Activated T-cell treated with anti-CD3 and anti-CD28 coated beads, Interleukin-2, amount 50 U/mL, for 72 hours (primary cell): Measurements from ENCODE around the gene GPSM1. TPM values are rescaled to one million over a fixed set of nuclear protein-coding genes. Genes with fewer than 3 reads are reported as not detected.

Experiments used
- ATAC-seq, 2 donors: fragments of 150-1000 bp; cut with Tn5 transposase; replicated peaks in 1 of 2; 2 replicates each; pipeline ENCODE4 v1.10.0; 2021; ENCODE audit warnings: moderate library complexity in 2 of 2, mild to moderate bottlenecking in 1 of 2
- DNase-seq, 2 donors: peaks; one replicate each; pipeline ENCODE4 v3.0.0; 2021 to 2022; ENCODE audit warnings: mixed read lengths in 1 of 2
- H3K27ac Mint-ChIP-seq: one replicate; pipeline ENCODE4 v1.8.0; 2022; ENCODE audit warnings: mild to moderate bottlenecking, moderate library complexity, mixed read lengths
- H3K27me3 Mint-ChIP-seq: one replicate; pipeline ENCODE4 v1.8.0; 2022; ENCODE audit warnings: low read depth, mixed read lengths
- H3K36me3 Mint-ChIP-seq, 2 donors: one replicate each; pipeline ENCODE4 v1.8.0; 2022; ENCODE audit warnings: mixed read lengths in 2 of 2, mild to moderate bottlenecking in 1 of 2; ENCODE audit not compliant: insufficient read depth in 2 of 2
- H3K4me1 Mint-ChIP-seq: one replicate; pipeline ENCODE4 v1.8.0; 2022; ENCODE audit warnings: low read depth, mixed read lengths
- H3K4me3 Mint-ChIP-seq, 2 donors: one replicate each; pipeline ENCODE4 v1.8.0; 2022; ENCODE audit warnings: mild to moderate bottlenecking in 2 of 2, mixed read lengths in 2 of 2, moderate library complexity in 2 of 2
- H3K9me3 Mint-ChIP-seq, 2 donors: one replicate each; pipeline ENCODE4 v1.8.0; 2022; ENCODE audit warnings: mixed read lengths in 2 of 2
- total RNA-seq, 2 donors: library from RNA; stranded (reverse); gene quantifications; one replicate each; pipeline ENCODE4 v1.2.3, GENCODE V29; 2022

Gene GPSM1
- total RNA-seq, 2 donors from 2014 or later, result 11.6 to 12.3 TPM

DNA sequence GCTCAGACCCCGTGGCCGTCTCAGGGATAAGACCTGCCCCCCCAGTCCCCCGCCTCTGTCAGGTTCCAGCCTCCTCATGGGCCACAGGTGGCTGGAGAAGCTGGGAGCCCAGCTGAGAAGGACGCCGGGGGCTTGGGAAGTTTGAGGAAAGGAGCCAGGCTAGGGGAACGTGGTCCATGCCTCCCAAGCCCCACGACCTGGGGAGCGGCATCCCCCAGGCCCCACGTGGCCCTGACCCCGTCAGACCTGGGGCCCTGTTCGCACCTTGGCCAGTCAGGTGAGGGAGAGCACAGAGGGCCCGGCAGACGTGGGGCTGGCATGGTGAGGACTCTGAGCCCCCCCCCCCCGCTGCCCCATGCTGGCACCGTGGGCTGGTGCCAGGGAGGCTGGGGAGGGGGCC lies 3.7 kb downstream of the GPSM1 start:
- Mint-ChIP-seq H3K4me1 (peaks cover 7% of the 10 kb centered on the region), H3K27me3 (no peaks in the 10 kb centered on the region)

GRCh38 chr9:136331556-136332481 lies 4.5 kb downstream of the GPSM1 start:
- Mint-ChIP-seq H3K9me3 (no peaks in the 10 kb centered on the region), H3K27ac (no peak overlapping the region), H3K27me3 (no peaks in the 10 kb centered on the region), H3K4me3 (no peak overlapping the region), H3K4me1 (peaks cover 7% of the 10 kb centered on the region), H3K36me3 (no peaks in the 10 kb centered on the region)
- DNase-seq (no peak), ATAC-seq (no peak)

More for the DNA sequence above, 3.7 kb downstream of the GPSM1 start:
- no peak overlapping the region for H3K27ac Mint-ChIP-seq
- H3K9me3 Mint-ChIP-seq, result no peaks in the 10 kb centered on the region
- DNase-seq (no peak), ATAC-seq (no peak)
- H3K4me3 Mint-ChIP-seq, result no peak overlapping the region
- no peaks in the 10 kb centered on the region for H3K36me3 Mint-ChIP-seq

GRCh38 chr9:136332482-136332983 lies 5.2 kb downstream of the GPSM1 start:
- no peak for ATAC-seq
- Mint-ChIP-seq H3K27ac (no peak overlapping the region), H3K36me3 (no peaks in the 10 kb centered on the region), H3K9me3 (no peaks in the 10 kb centered on the region), H3K4me1 (peaks cover 7% of the 10 kb centered on the region), H3K4me3 (no peak overlapping the region), H3K27me3 (no peaks in the 10 kb centered on the region)
- no peak for DNase-seq

- ATAC-seq, result no peak
- H3K4me1 Mint-ChIP-seq, result peaks cover 7% of the 10 kb centered on the region
- no peaks in the 10 kb centered on the region for H3K36me3 Mint-ChIP-seq
- H3K4me3 Mint-ChIP-seq, result no peak overlapping the region
- no peaks in the 10 kb centered on the region for H3K27me3 Mint-ChIP-seq
- no peaks in the 10 kb centered on the region for H3K9me3 Mint-ChIP-seq
- no peak for DNase-seq
- no peak overlapping the region for H3K27ac Mint-ChIP-seq
These were observed 5.7 kb downstream of the GPSM1 start for GRCh38 chr9:136333045-136333444.

GRCh38 chr9:136333486-136333885 lies 6.1 kb downstream of the GPSM1 start:
- no peak for ATAC-seq
- no peak overlapping the region for H3K27ac Mint-ChIP-seq
- no peak overlapping the region for H3K4me3 Mint-ChIP-seq
- no peaks in the 10 kb centered on the region for H3K9me3 Mint-ChIP-seq
- DNase-seq, result no peak
- H3K36me3 Mint-ChIP-seq, result no peaks in the 10 kb centered on the region
- H3K27me3 Mint-ChIP-seq, result no peaks in the 10 kb centered on the region
- peaks cover 5% of the 10 kb centered on the region for H3K4me1 Mint-ChIP-seq

- H3K36me3 Mint-ChIP-seq, result no peaks in the 10 kb centered on the region
- H3K27ac Mint-ChIP-seq, result no peak overlapping the region
- no peak for ATAC-seq
These were observed 7.2 kb downstream of the GPSM1 start for GRCh38 chr9:136334541-136334940.

DNA sequence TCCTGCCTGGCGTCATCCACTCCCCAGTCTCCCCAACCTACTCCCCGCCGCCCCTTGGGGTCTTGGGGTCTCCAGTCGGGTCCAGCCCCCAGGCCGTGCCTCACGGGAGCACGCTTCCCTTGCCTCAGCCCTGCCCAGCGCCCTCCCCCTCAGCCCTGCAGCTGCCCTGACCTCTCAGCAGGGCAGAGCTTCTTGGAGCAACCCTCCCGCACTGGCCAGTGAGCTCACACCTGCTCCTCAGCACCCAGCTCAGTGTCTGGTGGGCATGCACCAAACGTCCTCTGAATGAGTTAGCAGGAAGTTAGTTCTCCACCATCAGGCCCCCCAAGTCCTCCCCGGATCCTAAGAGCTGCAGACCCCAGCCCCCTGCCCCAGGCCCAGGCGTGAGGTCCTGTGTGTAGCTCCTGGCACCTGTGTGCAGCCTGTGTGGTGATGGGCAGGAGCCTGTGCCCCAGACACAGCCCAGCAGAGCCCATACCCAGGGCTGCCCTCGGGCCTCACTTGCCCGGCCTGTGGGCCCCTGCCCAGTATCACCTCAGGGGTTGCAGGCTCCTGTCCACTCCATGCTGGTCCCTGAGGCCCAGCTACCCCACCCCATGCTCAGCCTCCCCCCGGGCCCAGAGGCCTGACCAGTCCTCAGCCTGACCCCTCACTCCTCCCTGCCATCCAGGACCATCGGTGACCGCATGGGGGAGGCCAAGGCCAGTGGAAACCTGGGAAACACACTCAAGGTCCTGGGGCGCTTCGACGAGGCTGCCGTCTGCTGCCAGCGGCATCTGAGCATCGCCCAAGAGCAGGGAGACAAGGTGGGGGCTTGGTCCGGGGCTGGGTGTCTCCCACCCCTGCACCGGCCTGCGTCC lies 8.2 kb downstream of the GPSM1 start:
- DNase-seq, result no peak
- no peak overlapping the region for H3K27ac Mint-ChIP-seq
- no peaks in the 10 kb centered on the region for H3K4me1 Mint-ChIP-seq
- H3K4me3 Mint-ChIP-seq, result no peak overlapping the region
- no peaks in the 10 kb centered on the region for H3K9me3 Mint-ChIP-seq
- no peaks in the 10 kb centered on the region for H3K36me3 Mint-ChIP-seq
- ATAC-seq, result no peak
- no peaks in the 10 kb centered on the region for H3K27me3 Mint-ChIP-seq

More at GRCh38 chr9:136334541-136334940, 7.2 kb downstream of the GPSM1 start:
- H3K4me1 Mint-ChIP-seq, result no peaks in the 10 kb centered on the region
- no peaks in the 10 kb centered on the region for H3K27me3 Mint-ChIP-seq
- no peak for DNase-seq
- no peaks in the 10 kb centered on the region for H3K9me3 Mint-ChIP-seq
- no peak overlapping the region for H3K4me3 Mint-ChIP-seq

- Mint-ChIP-seq H3K27me3 (no peaks in the 10 kb centered on the region), H3K36me3 (no peaks in the 10 kb centered on the region), H3K4me1 (no peaks in the 10 kb centered on the region), H3K9me3 (no peaks in the 10 kb centered on the region), H3K27ac (no peak overlapping the region), H3K4me3 (no peak overlapping the region)
- no peak for DNase-seq
- ATAC-seq, result no peak
These were observed 9.0 kb downstream of the GPSM1 start for GRCh38 chr9:136336156-136336870.

DNA sequence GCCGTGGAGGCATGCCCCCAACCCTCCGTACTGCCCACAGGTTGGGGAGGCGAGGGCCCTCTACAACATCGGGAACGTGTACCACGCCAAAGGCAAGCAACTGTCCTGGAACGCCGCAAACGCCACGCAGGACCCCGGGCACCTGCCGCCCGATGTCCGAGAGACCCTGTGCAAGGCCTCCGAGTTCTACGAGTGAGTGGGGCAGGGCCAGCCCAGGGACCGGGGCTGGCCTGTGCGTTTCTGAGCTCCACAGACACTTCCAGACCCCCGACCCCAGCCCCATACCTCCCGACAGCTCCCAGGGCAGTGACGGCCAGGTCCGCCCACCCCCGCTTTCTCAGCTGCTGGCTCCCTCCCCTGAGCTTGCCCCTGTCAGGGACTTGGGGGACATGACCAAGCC lies 9.5 kb downstream of the GPSM1 start:
- H3K27ac Mint-ChIP-seq, result no peak overlapping the region
- H3K9me3 Mint-ChIP-seq, result no peaks in the 10 kb centered on the region
- ATAC-seq (no peak), DNase-seq (no peak)
- H3K27me3 Mint-ChIP-seq, result no peaks in the 10 kb centered on the region
- no peaks in the 10 kb centered on the region for H3K4me1 Mint-ChIP-seq
- H3K36me3 Mint-ChIP-seq, result no peaks in the 10 kb centered on the region
- no peak overlapping the region for H3K4me3 Mint-ChIP-seq

DNA sequence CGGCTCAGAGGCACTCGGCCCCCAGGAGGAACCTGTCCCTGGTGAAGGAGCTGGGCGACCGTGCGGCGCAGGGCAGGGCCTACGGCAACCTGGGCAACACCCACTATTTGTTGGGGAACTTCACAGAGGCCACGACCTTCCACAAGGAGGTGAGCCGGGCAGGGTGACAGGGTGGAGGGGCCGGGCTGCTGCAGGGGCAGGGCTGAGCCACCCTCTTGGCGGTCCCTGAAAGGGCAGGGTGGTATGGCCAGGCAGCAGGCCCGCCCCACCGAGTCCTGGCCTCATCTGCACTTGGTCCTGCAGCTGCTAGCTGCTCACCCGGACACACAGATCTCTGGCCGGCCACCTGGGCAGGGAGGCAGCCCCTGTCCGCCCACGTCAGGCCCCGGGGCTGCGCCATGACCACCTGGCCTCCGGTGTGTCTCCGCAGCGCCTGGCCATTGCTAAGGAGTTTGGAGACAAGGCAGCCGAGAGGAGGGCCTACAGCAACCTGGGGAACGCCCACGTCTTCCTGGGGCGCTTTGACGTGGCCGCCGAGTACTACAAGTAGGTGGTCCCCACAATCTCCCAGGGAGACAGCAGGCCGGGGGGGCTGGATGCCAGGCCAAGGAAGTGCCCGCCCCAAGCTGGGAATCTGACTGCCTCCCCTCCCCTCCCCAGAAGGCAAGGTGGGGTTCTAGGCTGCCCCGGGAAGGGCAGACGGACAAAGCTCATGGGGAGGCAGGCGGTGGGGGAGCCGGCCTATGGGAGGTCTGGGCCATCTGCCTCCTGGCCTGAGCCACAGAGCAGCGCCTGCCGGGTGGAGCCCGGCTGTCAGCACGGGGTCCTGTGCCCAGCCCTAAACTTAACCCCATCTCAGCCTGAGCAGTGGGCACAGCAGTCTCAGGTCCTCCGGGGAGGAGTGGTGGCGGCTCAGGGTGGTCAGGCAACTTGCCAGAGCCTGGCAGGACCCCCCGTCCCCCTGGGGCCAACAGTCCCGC lies 10.4 kb downstream of the GPSM1 start:
- H3K27ac Mint-ChIP-seq, result no peak overlapping the region
- no peaks in the 10 kb centered on the region for H3K4me1 Mint-ChIP-seq
- DNase-seq (no peak), ATAC-seq (no peak)
- H3K4me3 Mint-ChIP-seq, result no peak overlapping the region
- no peaks in the 10 kb centered on the region for H3K27me3 Mint-ChIP-seq
- H3K36me3 Mint-ChIP-seq, result no peaks in the 10 kb centered on the region
- no peaks in the 10 kb centered on the region for H3K9me3 Mint-ChIP-seq

DNA sequence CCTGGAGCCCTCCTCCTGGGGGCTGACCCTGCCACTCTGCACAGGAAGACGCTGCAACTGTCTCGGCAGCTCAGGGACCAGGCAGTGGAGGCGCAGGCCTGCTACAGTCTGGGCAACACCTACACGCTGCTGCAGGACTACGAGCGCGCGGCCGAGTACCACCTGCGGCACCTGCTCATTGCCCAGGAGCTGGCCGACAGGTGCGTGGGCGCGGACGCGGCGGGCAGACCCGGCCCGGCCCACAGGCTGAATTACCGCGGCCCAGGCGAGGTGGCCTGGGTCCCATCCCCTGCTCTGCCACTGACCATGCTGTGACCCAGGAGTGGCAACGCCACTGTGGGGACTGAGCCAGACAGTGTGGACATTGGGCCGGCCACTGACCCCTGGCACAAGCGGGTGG lies 11.2 kb downstream of the GPSM1 start:
- no peaks in the 10 kb centered on the region for H3K36me3 Mint-ChIP-seq
- no peaks in the 10 kb centered on the region for H3K27me3 Mint-ChIP-seq
- DNase-seq, result no peak
- no peak overlapping the region for H3K4me3 Mint-ChIP-seq
- no peaks in the 10 kb centered on the region for H3K4me1 Mint-ChIP-seq
- ATAC-seq, result no peak
- H3K27ac Mint-ChIP-seq, result no peak overlapping the region
- no peaks in the 10 kb centered on the region for H3K9me3 Mint-ChIP-seq
